ENCODE results near the gene LRRC4C.

Gene LRRC4C

DNA sequence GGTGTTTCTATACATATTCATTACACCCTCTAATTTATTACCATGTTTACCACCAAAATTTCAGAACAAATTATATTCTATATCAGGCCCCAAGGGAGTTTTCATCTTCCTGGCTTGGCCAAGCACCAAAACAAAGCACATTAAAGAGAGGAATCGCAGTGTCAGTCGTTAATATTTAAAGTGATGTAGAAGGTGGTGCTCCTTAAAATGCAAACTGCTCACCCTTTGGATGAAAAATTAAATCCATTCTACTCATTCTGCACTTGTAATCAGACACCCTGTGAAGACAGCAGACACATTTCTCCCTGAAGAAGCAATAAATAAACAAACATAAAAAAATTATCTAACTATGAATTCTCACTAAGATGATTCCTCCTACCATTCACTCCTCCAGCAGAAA lies 113.4 kb downstream of the LRRC4C start:
- Histone ChIP-seq H4K8ac (ENCODE audit: low read length) (no peak overlapping the region), H3K79me1 (replicated peaks; ENCODE audit: low read length, poor library complexity, severe bottlenecking) (no peaks in the 10 kb centered on the region), H3K36me3 (ENCODE audit: control insufficient read depth in 1 of 2, insufficient read depth in 2 of 2, low read depth in 1 of 2, low read length in 2 of 2) (no peaks in the 10 kb centered on the region), H2BK120ac (ENCODE audit: low read depth, low read length) (no peak overlapping the region), H2BK12ac (ENCODE audit: low read length in 2 of 2) (no peak overlapping the region), H2BK15ac (ENCODE audit: low read depth, poor library complexity, severe bottlenecking) (no peak overlapping the region), H3K18ac (ENCODE audit: low read depth in 1 of 2, low read length in 2 of 2) (no peak overlapping the region), H2AFZ (ENCODE audit: low read depth, low read length) (no peak overlapping the region), H2AK5ac (ENCODE audit: low read length, severe bottlenecking) (no peak overlapping the region), H3K23ac (ENCODE audit: low read length in 2 of 2) (no peak overlapping the region), H3K4me2 (ENCODE audit: low read length, poor library complexity, severe bottlenecking) (no peak overlapping the region), H3K4me3 (ENCODE audit: insufficient read depth in 1 of 2, low read depth in 1 of 2, low read length in 2 of 2) (no peak overlapping the region), H2BK5ac (ENCODE audit: low read depth, low read length, poor library complexity, severe bottlenecking) (no peak overlapping the region), H3K4ac (ENCODE audit: low read depth in 1 of 2, low read length in 2 of 2) (no peak overlapping the region), H3K9ac (ENCODE audit: low read length) (no peak overlapping the region), H3K9me3 (ENCODE audit: control insufficient read depth, low read length) (no peaks in the 10 kb centered on the region), H3K4me1 (ENCODE audit: control insufficient read depth, insufficient read depth, low read depth, low read length) (no peaks in the 10 kb centered on the region), H3K27me3 (ENCODE audit: control insufficient read depth in 1 of 2, insufficient read depth in 1 of 2, low read length in 2 of 2) (no peaks in the 10 kb centered on the region), H3K27ac (ENCODE audit: low read length, poor library complexity, severe bottlenecking) (no peak overlapping the region), H3K14ac (ENCODE audit: low read length in 2 of 2) (no peak overlapping the region), H4K91ac (ENCODE audit: low read length) (no peak overlapping the region)
- WGBS: no CpG with 5 or more reads among the region's 2 CpGs
- no peak for DNase-seq

DNA sequence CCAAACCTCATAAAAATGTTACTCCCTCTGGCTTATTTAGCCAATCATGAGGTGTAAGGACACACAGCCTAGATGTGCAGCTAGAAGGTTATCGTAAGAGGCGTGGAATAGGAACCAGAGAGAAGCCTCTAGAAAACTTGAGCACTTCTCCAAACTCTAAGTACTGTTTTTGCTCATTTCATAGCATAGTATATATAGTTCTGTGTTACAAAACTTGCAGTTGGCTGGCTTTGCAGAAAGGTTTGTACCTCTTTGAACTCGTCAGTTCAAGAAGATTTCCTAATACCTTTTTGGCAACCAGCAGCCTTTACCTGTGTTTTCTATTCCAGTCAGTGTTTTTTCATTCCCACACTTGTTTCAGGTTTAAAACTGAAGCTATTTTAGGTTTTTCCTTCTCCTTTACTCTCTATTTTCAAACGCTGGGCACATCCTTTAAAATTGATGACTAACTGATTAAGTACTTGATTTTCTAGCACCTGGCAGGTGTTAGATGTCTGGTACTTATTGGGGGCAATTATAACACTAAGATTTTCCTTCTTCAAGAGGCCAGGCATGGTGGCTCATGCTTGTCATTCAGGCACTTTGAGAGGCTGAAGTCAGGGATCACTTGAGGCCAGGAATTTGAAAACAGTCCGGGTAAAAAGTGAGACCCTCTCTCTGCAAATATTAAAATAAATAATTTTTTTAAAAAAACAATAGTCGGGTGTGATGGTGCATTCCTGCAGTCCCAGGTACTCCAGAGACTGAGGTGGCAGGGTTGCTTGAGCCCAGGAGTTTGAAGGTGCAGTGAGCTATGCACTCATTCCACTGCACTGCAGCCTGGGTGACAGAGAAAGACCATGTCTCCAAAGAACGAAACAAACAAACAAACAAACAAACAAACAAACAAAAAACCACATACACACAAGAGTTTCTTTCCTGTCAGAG lies 125.2 kb downstream of the LRRC4C start:
- Histone ChIP-seq H3K18ac (ENCODE audit: low read depth in 1 of 2, low read length in 2 of 2) (no peak overlapping the region), H2AFZ (ENCODE audit: low read depth, low read length) (no peak overlapping the region), H3K4me2 (ENCODE audit: low read length, poor library complexity, severe bottlenecking) (no peak overlapping the region), H3K27ac (ENCODE audit: low read length, poor library complexity, severe bottlenecking) (no peak overlapping the region), H4K91ac (ENCODE audit: low read length) (no peak overlapping the region), H3K36me3 (ENCODE audit: control insufficient read depth in 1 of 2, insufficient read depth in 2 of 2, low read depth in 1 of 2, low read length in 2 of 2) (no peaks in the 10 kb centered on the region), H2AK5ac (ENCODE audit: low read length, severe bottlenecking) (no peak overlapping the region), H2BK120ac (ENCODE audit: low read depth, low read length) (no peak overlapping the region), H3K9ac (ENCODE audit: low read length) (no peak overlapping the region), H3K27me3 (ENCODE audit: control insufficient read depth in 1 of 2, insufficient read depth in 1 of 2, low read length in 2 of 2) (no peaks in the 10 kb centered on the region), H3K79me1 (replicated peaks; ENCODE audit: low read length, poor library complexity, severe bottlenecking) (no peaks in the 10 kb centered on the region), H2BK15ac (ENCODE audit: low read depth, poor library complexity, severe bottlenecking) (no peak overlapping the region), H3K4me1 (ENCODE audit: control insufficient read depth, insufficient read depth, low read depth, low read length) (no peaks in the 10 kb centered on the region), H3K14ac (ENCODE audit: low read length in 2 of 2) (no peak overlapping the region), H2BK12ac (ENCODE audit: low read length in 2 of 2) (no peak overlapping the region), H4K8ac (ENCODE audit: low read length) (no peak overlapping the region), H3K9me3 (ENCODE audit: control insufficient read depth, low read length) (no peaks in the 10 kb centered on the region), H3K4ac (ENCODE audit: low read depth in 1 of 2, low read length in 2 of 2) (no peak overlapping the region), H3K4me3 (ENCODE audit: insufficient read depth in 1 of 2, low read depth in 1 of 2, low read length in 2 of 2) (no peak overlapping the region), H3K23ac (ENCODE audit: low read length in 2 of 2) (no peak overlapping the region), H2BK5ac (ENCODE audit: low read depth, low read length, poor library complexity, severe bottlenecking) (no peak overlapping the region)
- 55% methylated on average over 3 of the region's 7 CpGs for WGBS
- DNase-seq: no peak

DNA sequence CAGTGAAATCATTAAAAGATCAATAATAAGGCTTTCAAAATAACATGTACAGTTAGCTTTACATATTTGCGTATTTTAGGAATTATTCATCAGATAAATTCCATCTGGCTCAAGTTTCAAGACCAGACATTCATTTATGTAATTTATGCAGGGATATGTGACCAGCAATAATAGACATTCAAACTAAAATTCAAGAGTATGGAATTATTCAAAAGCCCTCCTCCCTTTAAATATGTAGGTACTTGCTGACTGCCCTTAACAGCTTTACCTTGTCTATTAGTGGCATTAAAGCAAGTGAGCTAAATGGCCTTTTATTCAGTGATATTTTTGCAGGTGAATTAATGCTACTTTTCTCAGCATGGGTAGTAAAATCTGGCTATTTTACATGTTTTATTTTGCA lies 126.1 kb downstream of the LRRC4C start:
- H2BK120ac ChIP-seq (ENCODE audit: low read depth, low read length): no peak overlapping the region
- H2BK15ac ChIP-seq (ENCODE audit: low read depth, poor library complexity, severe bottlenecking): no peak overlapping the region
- H2AFZ ChIP-seq (ENCODE audit: low read depth, low read length): no peak overlapping the region
- H3K4me3 ChIP-seq (ENCODE audit: insufficient read depth in 1 of 2, low read depth in 1 of 2, low read length in 2 of 2): no peak overlapping the region
- H4K8ac ChIP-seq (ENCODE audit: low read length): no peak overlapping the region
- no peak overlapping the region for H2BK5ac ChIP-seq (ENCODE audit: low read depth, low read length, poor library complexity, severe bottlenecking)
- no peaks in the 10 kb centered on the region for H3K27me3 ChIP-seq (ENCODE audit: control insufficient read depth in 1 of 2, insufficient read depth in 1 of 2, low read length in 2 of 2)
- no peak overlapping the region for H3K27ac ChIP-seq (ENCODE audit: low read length, poor library complexity, severe bottlenecking)
- no peak overlapping the region for H2AK5ac ChIP-seq (ENCODE audit: low read length, severe bottlenecking)
- H4K91ac ChIP-seq (ENCODE audit: low read length): no peak overlapping the region
- no peak overlapping the region for H3K18ac ChIP-seq (ENCODE audit: low read depth in 1 of 2, low read length in 2 of 2)
- no peak overlapping the region for H3K23ac ChIP-seq (ENCODE audit: low read length in 2 of 2)
- DNase-seq: no peak
- H2BK12ac ChIP-seq (ENCODE audit: low read length in 2 of 2): no peak overlapping the region
- H3K79me1 ChIP-seq (replicated peaks; ENCODE audit: low read length, poor library complexity, severe bottlenecking): no peaks in the 10 kb centered on the region
- H3K4me1 ChIP-seq (ENCODE audit: control insufficient read depth, insufficient read depth, low read depth, low read length): no peaks in the 10 kb centered on the region
- no peaks in the 10 kb centered on the region for H3K9me3 ChIP-seq (ENCODE audit: control insufficient read depth, low read length)
- no peak overlapping the region for H3K4ac ChIP-seq (ENCODE audit: low read depth in 1 of 2, low read length in 2 of 2)
- no peaks in the 10 kb centered on the region for H3K36me3 ChIP-seq (ENCODE audit: control insufficient read depth in 1 of 2, insufficient read depth in 2 of 2, low read depth in 1 of 2, low read length in 2 of 2)
- no peak overlapping the region for H3K14ac ChIP-seq (ENCODE audit: low read length in 2 of 2)
- WGBS: no CpG with 5 or more reads among the region's 1 CpG
- H3K4me2 ChIP-seq (ENCODE audit: low read length, poor library complexity, severe bottlenecking): no peak overlapping the region
- H3K9ac ChIP-seq (ENCODE audit: low read length): no peak overlapping the region

DNA sequence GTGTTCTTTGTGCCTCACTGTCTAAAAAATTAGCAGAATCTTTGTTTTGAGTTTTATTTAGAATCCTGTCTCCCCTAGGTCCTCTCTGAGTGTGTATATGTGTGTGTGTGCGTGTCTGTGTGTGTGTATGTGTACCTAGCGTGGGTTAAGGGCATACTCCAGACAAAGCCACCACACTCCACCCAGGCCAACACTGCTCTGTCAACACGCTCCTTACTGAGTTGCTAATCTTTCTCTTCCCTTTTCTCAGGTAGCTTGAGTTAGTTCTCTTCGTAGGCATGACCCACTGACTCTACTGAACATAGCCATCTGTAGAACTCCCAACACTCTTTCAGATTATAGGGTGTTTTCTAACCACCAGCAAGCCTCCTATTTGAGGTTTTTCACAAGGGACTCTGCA lies 131.1 kb downstream of the LRRC4C start:
- no peaks in the 10 kb centered on the region for H3K9me3 ChIP-seq (ENCODE audit: control insufficient read depth, low read length)
- H3K27ac ChIP-seq (ENCODE audit: low read length, poor library complexity, severe bottlenecking): no peak overlapping the region
- no peak overlapping the region for H3K4me3 ChIP-seq (ENCODE audit: insufficient read depth in 1 of 2, low read depth in 1 of 2, low read length in 2 of 2)
- no peak overlapping the region for H3K9ac ChIP-seq (ENCODE audit: low read length)
- no peak overlapping the region for H4K91ac ChIP-seq (ENCODE audit: low read length)
- no peak overlapping the region for H2BK120ac ChIP-seq (ENCODE audit: low read depth, low read length)
- DNase-seq: no peak
- H3K79me1 ChIP-seq (replicated peaks; ENCODE audit: low read length, poor library complexity, severe bottlenecking): no peaks in the 10 kb centered on the region
- WGBS: 49% methylated on average over 3 of the region's 4 CpGs
- H3K4me1 ChIP-seq (ENCODE audit: control insufficient read depth, insufficient read depth, low read depth, low read length): no peaks in the 10 kb centered on the region
- H2AK5ac ChIP-seq (ENCODE audit: low read length, severe bottlenecking): no peak overlapping the region
- no peak overlapping the region for H2BK15ac ChIP-seq (ENCODE audit: low read depth, poor library complexity, severe bottlenecking)
- no peak overlapping the region for H2AFZ ChIP-seq (ENCODE audit: low read depth, low read length)
- H3K14ac ChIP-seq (ENCODE audit: low read length in 2 of 2): no peak overlapping the region
- H3K18ac ChIP-seq (ENCODE audit: low read depth in 1 of 2, low read length in 2 of 2): no peak overlapping the region
- no peak overlapping the region for H3K23ac ChIP-seq (ENCODE audit: low read length in 2 of 2)
- no peak overlapping the region for H2BK5ac ChIP-seq (ENCODE audit: low read depth, low read length, poor library complexity, severe bottlenecking)
- H3K4me2 ChIP-seq (ENCODE audit: low read length, poor library complexity, severe bottlenecking): no peak overlapping the region
- no peak overlapping the region for H2BK12ac ChIP-seq (ENCODE audit: low read length in 2 of 2)
- H4K8ac ChIP-seq (ENCODE audit: low read length): no peak overlapping the region
- no peaks in the 10 kb centered on the region for H3K27me3 ChIP-seq (ENCODE audit: control insufficient read depth in 1 of 2, insufficient read depth in 1 of 2, low read length in 2 of 2)
- no peaks in the 10 kb centered on the region for H3K36me3 ChIP-seq (ENCODE audit: control insufficient read depth in 1 of 2, insufficient read depth in 2 of 2, low read depth in 1 of 2, low read length in 2 of 2)
- H3K4ac ChIP-seq (ENCODE audit: low read depth in 1 of 2, low read length in 2 of 2): no peak overlapping the region

Data from mesenchymal stem cell (in vitro differentiated cells and primary cell).